ENCODE measurements around the gene VDR. TPM values are rescaled to one million over a fixed set of nuclear protein-coding genes. Genes with fewer than 3 reads are reported as not detected.

The VDR gene
- total and polyA plus RNA-seq, 2 experiments from 2014 or later, result 3.2 to 4.9 TPM

DNA sequence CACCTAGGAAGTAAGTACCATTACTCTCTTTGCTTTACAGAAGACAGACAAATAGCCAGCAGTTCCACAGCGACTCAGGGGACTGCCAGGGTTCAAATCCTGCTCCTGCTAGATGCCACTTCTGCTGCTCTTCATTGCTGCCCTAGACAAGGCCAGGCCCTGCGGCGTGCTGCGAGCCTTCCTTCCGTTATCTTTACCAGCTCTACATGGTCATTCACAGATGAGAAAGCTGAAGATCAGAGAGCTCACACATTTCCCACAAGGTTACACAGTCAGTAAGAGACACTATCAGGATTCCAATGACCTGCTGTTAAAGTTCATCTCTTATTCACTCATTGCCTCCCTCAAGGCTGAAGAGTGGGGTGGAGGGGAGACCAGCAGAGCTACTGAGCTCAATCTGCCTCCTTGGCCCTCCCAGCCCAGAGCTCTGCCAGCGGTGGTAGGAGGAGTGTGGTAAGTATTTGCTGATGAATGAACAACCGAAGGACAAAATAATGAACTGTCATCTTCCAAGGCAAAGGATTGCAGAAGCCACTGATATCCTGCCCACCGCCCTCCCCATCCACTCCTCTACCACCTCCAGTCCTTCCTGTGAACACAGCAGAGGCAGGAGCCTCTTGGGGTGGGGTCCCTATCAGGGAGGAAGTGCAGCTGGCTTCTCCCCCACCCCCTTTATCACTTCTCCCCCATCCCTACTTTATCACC is 70.4 kb downstream of the VDR start:
- no peak overlapping the region for H3K4me2 ChIP-seq
- peaks cover 1% of the 10 kb centered on the region for H3K4me1 ChIP-seq (ENCODE audit: insufficient read depth)
- no peaks in the 10 kb centered on the region for H3K36me3 ChIP-seq (replicated peaks; ENCODE audit: insufficient read depth, low read depth)
- no peak overlapping the region for H3K4me3 ChIP-seq
- TF ChIP-seq EZH2phosphoT487 (IDR thresholded peaks at IDR 0.05; ENCODE audit: low read depth, severe bottlenecking, unreplicated experiment) (no peak), EZH2 (IDR thresholded peaks at IDR 0.05; ENCODE audit: borderline replicate concordance) (no peak)
- TF ChIP-seq, protein P1, sequence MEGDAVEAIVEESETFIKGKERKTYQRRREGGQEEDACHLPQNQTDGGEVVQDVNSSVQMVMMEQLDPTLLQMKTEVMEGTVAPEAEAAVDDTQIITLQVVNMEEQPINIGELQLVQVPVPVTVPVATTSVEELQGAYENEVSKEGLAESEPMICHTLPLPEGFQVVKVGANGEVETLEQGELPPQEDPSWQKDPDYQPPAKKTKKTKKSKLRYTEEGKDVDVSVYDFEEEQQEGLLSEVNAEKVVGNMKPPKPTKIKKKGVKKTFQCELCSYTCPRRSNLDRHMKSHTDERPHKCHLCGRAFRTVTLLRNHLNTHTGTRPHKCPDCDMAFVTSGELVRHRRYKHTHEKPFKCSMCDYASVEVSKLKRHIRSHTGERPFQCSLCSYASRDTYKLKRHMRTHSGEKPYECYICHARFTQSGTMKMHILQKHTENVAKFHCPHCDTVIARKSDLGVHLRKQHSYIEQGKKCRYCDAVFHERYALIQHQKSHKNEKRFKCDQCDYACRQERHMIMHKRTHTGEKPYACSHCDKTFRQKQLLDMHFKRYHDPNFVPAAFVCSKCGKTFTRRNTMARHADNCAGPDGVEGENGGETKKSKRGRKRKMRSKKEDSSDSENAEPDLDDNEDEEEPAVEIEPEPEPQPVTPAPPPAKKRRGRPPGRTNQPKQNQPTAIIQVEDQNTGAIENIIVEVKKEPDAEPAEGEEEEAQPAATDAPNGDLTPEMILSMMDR (IDR thresholded peaks at IDR 0.05; ENCODE audit: poor library complexity), result no peak
- H3K27me3 ChIP-seq, result no peaks in the 10 kb centered on the region
- no peaks in the 10 kb centered on the region for H3K79me2 ChIP-seq
- WGBS (ENCODE audit: low lambda C conversion rate, missing lambda C conversion rate), result 89% methylated on average over 8 of the region's 8 CpGs
- H3K9me3 ChIP-seq (ENCODE audit: low read depth), result no peaks in the 10 kb centered on the region
- H3K27ac ChIP-seq, result no peak overlapping the region
- no peak overlapping the region for H2AFZ ChIP-seq
- no peaks in the 10 kb centered on the region for H3K9me2 ChIP-seq (replicated peaks; ENCODE audit: insufficient read depth)
- DNase-seq (ENCODE audit: low spot score), result no peak
- H4K20me1 ChIP-seq (ENCODE audit: insufficient read depth, poor library complexity, severe bottlenecking), result no peaks in the 10 kb centered on the region

DNA sequence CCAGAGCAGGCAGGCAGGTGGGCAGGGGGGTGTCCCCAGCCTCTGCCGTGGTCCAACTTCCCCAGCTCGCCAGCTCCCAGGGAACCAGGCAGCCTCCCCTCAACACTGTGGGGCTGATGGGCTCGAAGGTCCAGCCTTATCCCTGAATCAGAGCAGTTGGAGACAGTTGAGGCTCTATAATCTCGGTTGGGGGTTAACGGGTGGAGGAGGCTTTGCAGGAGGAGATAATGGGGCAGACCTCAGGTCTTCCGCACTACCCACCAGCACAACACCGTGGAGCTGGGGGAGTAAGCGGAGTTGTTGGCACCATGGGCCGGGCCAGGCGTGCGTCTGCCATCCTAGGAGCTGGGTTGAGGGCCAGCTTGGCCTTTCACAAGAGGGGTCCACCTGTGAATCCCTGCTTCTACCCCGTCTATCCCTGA is 71.2 kb downstream of the VDR start:
- no peak for TF ChIP-seq EZH2phosphoT487 (IDR thresholded peaks at IDR 0.05; ENCODE audit: low read depth, severe bottlenecking, unreplicated experiment)
- no peak for TF ChIP-seq EZH2 (IDR thresholded peaks at IDR 0.05; ENCODE audit: borderline replicate concordance)
- TF ChIP-seq, protein P1 (IDR thresholded peaks at IDR 0.05; ENCODE audit: poor library complexity), result no peak
- Histone ChIP-seq H3K9me2 (replicated peaks; ENCODE audit: insufficient read depth) (no peaks in the 10 kb centered on the region), H3K27me3 (no peaks in the 10 kb centered on the region), H3K9me3 (ENCODE audit: low read depth) (no peaks in the 10 kb centered on the region), H2AFZ (no peak overlapping the region), H3K4me2 (no peak overlapping the region), H3K4me1 (ENCODE audit: insufficient read depth) (peaks cover 9% of the 10 kb centered on the region), H3K27ac (no peak overlapping the region), H3K36me3 (replicated peaks; ENCODE audit: insufficient read depth, low read depth) (no peaks in the 10 kb centered on the region), H3K79me2 (no peaks in the 10 kb centered on the region), H4K20me1 (ENCODE audit: insufficient read depth, poor library complexity, severe bottlenecking) (no peaks in the 10 kb centered on the region), H3K4me3 (no peak overlapping the region)
- 86% methylated on average over 12 of the region's 12 CpGs for WGBS (ENCODE audit: low lambda C conversion rate, missing lambda C conversion rate)
- DNase-seq (ENCODE audit: low spot score), result no peak

DNA sequence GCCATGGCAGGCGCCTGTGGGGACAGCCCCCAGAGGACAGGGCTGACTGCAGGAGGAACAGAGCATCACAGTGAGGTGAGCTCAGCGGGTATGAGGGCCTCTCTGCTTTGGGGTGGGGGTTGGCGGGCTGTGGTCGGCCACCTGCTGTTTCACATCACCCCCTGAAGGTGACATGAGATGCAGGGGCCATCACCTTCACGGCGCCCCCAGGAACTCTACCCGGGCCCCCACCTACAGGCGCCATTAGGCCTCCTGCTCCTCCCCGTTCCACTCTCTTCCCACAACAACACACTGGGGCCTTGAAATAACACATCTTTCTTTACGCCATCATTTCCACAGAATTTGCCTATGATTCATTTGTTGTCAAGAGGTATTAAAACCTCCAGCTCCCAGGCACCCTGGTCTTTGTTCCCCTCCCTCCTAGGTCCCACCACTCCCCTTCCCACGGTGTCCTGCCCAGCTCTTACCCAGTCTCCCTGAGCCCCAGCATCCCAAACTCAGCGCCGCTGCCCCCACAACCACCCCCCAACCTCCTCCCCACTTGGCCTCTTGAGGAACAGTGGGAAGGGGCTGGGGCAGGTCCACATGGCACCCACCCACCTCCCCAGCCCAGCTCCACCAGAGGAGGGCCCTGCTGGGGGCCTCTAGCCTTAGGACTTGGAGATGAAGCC is 72.4 kb downstream of the VDR start:
- no peaks in the 10 kb centered on the region for H3K9me3 ChIP-seq (ENCODE audit: low read depth)
- DNase-seq (ENCODE audit: low spot score), result no peak
- H3K9me2 ChIP-seq (replicated peaks; ENCODE audit: insufficient read depth), result no peaks in the 10 kb centered on the region
- no peaks in the 10 kb centered on the region for H4K20me1 ChIP-seq (ENCODE audit: insufficient read depth, poor library complexity, severe bottlenecking)
- H3K4me2 ChIP-seq, result no peak overlapping the region
- peaks cover 14% of the 10 kb centered on the region for H3K4me1 ChIP-seq (ENCODE audit: insufficient read depth)
- no peak overlapping the region for H2AFZ ChIP-seq
- no peak overlapping the region for H3K4me3 ChIP-seq
- 91% methylated on average over 10 of the region's 13 CpGs for WGBS (ENCODE audit: low lambda C conversion rate, missing lambda C conversion rate)
- no peak overlapping the region for H3K27ac ChIP-seq
- TF ChIP-seq, protein P1 (IDR thresholded peaks at IDR 0.05; ENCODE audit: poor library complexity), result no peak
- no peak for TF ChIP-seq EZH2phosphoT487 (IDR thresholded peaks at IDR 0.05; ENCODE audit: low read depth, severe bottlenecking, unreplicated experiment)
- no peak for TF ChIP-seq EZH2 (IDR thresholded peaks at IDR 0.05; ENCODE audit: borderline replicate concordance)
- no peaks in the 10 kb centered on the region for H3K36me3 ChIP-seq (replicated peaks; ENCODE audit: insufficient read depth, low read depth)
- H3K27me3 ChIP-seq, result no peaks in the 10 kb centered on the region
- H3K79me2 ChIP-seq, result no peaks in the 10 kb centered on the region
